ENCODE measurements around the gene TRMT61A. TPM values are rescaled to one million over a fixed set of nuclear protein-coding genes. Genes with fewer than 3 reads are reported as not detected.

Gene TRMT61A
- total RNA-seq, 1 experiment from 2014 or later: 14.9 TPM

DNA sequence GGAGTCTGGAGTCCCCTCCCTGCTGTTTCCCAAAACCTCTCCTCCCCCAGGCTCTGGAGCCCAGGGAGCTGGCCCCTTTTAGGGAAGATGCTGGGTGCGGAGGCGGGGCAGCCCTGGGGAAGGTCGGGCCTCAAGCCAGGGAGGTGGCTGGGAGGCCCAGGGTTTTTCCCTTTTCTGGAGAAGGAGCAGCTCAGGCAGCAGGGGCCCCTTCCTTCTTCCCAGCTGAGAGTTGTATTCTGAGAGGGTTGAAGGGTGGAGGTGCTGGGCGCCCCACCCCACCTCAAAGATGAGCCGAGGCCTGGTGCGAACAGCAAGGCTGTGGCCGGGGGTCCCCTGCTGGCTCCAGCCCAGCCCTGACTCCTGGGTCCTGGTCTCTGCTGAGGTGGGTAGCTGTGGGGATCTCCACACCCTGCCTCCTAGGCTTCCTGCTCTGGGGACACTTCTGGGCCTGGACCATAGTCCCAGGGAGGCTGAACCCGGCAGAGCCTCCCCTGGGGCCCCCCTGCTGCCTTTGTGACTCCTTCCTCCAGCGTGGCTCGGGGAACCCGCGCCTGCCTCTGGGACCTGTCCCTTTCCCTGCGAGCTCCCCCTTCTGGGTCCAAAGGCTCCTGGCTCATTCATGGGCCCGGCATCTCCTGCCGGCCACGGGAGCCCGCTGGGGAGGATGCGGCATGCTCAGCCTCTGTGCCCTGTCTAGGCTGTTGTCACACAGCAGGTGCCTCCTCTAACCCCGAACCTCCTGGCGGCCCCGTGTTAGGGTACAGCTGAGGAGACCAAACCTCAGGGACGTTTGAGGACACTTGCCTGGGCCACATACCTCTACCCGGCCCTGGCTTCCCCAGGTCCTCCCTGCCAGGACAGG, 4.4 kb downstream of the TRMT61A start:
- peaks cover 30% of the 10 kb centered on the region for H3K79me2 ChIP-seq (ENCODE audit: insufficient read depth, low read length)
- H3K4me1 ChIP-seq (ENCODE audit: control insufficient read depth in 1 of 2, insufficient read depth in 2 of 2, low read length in 2 of 2): peaks cover 3 to 21% of the 10 kb centered on the region in 2 experiments; a peak in 3 of 4 replicates
- TF ChIP-seq CBX3 (IDR thresholded peaks at IDR 0.05; ENCODE audit: low read depth) (no peak), EZH2 (IDR thresholded peaks at IDR 0.05) (no peak), POLR2A (IDR thresholded peaks at IDR 0.05; ENCODE audit: borderline replicate concordance, extremely low read depth, insufficient read depth, insufficient read length) (no peak)
- intact Hi-C loops (cut with micrococcal nuclease): no loop called here
- no peak overlapping the region for H3K4me3 ChIP-seq (replicated peaks in 1 of 2; ENCODE audit: low read depth in 1 of 2, low read length in 2 of 2)
- H3K9ac ChIP-seq (ENCODE audit: low read length): no peak overlapping the region
- H4K20me1 ChIP-seq (ENCODE audit: insufficient read depth): no peaks in the 10 kb centered on the region
- POLR2A ChIA-PET: interaction anchor here (2.8 kb wide), 1 partner anchor 12 kb away, joined by 9 read pairs; the partner anchor contains the start of gene CKB
- RAD21 ChIA-PET (ENCODE audit: low non-redundant PET in 1 of 2, low total read pairs in 2 of 2, uncharacterized antibody in 2 of 2, unreplicated experiment in 2 of 2): no interaction called here
- H2AFZ ChIP-seq (ENCODE audit: low read depth, low read length, poor library complexity, severe bottlenecking): no peak overlapping the region
- H3K27ac ChIP-seq (ENCODE audit: low read depth, low read length): no peak overlapping the region
- BruUV-seq (replicated peaks): no TSS peak
- ATAC-seq: no peak
- no peak overlapping the region for H3K4me2 ChIP-seq (ENCODE audit: low read length)
- H3K9me2 ChIP-seq (ENCODE audit: insufficient read depth): no peaks in the 10 kb centered on the region
- H3K9me3 ChIP-seq (ENCODE audit: control insufficient read depth in 1 of 2, insufficient read depth in 1 of 2, low read depth in 1 of 2, low read length in 2 of 2): no peaks in the 10 kb centered on the region
- CTCF ChIA-PET: no interaction called here
- H3K36me3 ChIP-seq (ENCODE audit: control insufficient read depth in 1 of 2, insufficient read depth in 2 of 2, low read length in 2 of 2): peaks cover 0 to 17% of the 10 kb centered on the region in 2 experiments; a peak in 2 of 4 replicates
- DNase-seq (ENCODE audit: low read depth, low spot score): no peak
- H3K27me3 ChIP-seq (ENCODE audit: insufficient read depth, low read length): no peaks in the 10 kb centered on the region

- Histone ChIP-seq H4K20me1 (ENCODE audit: insufficient read depth) (no peaks in the 10 kb centered on the region), H3K4me3 (replicated peaks in 1 of 2; ENCODE audit: low read depth in 1 of 2, low read length in 2 of 2) (no peak overlapping the region), H3K4me2 (ENCODE audit: low read length) (no peak overlapping the region), H3K36me3 (ENCODE audit: control insufficient read depth in 1 of 2, insufficient read depth in 2 of 2, low read length in 2 of 2) (peaks cover 0 to 17% of the 10 kb centered on the region in 2 experiments; a peak in 2 of 4 replicates), H3K27ac (ENCODE audit: low read depth, low read length) (no peak overlapping the region), H3K9ac (ENCODE audit: low read length) (no peak overlapping the region), H2AFZ (ENCODE audit: low read depth, low read length, poor library complexity, severe bottlenecking) (no peak overlapping the region), H3K9me2 (ENCODE audit: insufficient read depth) (no peaks in the 10 kb centered on the region), H3K27me3 (ENCODE audit: insufficient read depth, low read length) (no peaks in the 10 kb centered on the region), H3K4me1 (ENCODE audit: control insufficient read depth in 1 of 2, insufficient read depth in 2 of 2, low read length in 2 of 2) (peaks cover 3 to 23% of the 10 kb centered on the region in 2 experiments; a peak in 3 of 4 replicates), H3K9me3 (ENCODE audit: control insufficient read depth in 1 of 2, insufficient read depth in 1 of 2, low read depth in 1 of 2, low read length in 2 of 2) (no peaks in the 10 kb centered on the region), H3K79me2 (ENCODE audit: insufficient read depth, low read length) (peaks cover 30% of the 10 kb centered on the region)
- BruUV-seq (replicated peaks): no TSS peak
- intact Hi-C loops (cut with micrococcal nuclease): no loop called here
- ChIA-PET CTCF (no interaction called here), POLR2A (interaction anchor here (2.8 kb wide), 1 partner anchor 12 kb away, joined by 9 read pairs; the partner anchor contains the start of gene CKB), RAD21 (ENCODE audit: low non-redundant PET in 1 of 2, low total read pairs in 2 of 2, uncharacterized antibody in 2 of 2, unreplicated experiment in 2 of 2) (no interaction called here)
- ATAC-seq: no peak
- DNase-seq (ENCODE audit: low read depth, low spot score): no peak
- TF ChIP-seq EGR1 (IDR thresholded peaks at IDR 0.05; ENCODE audit: low read depth): no peak
- TF ChIP-seq, protein P1, sequence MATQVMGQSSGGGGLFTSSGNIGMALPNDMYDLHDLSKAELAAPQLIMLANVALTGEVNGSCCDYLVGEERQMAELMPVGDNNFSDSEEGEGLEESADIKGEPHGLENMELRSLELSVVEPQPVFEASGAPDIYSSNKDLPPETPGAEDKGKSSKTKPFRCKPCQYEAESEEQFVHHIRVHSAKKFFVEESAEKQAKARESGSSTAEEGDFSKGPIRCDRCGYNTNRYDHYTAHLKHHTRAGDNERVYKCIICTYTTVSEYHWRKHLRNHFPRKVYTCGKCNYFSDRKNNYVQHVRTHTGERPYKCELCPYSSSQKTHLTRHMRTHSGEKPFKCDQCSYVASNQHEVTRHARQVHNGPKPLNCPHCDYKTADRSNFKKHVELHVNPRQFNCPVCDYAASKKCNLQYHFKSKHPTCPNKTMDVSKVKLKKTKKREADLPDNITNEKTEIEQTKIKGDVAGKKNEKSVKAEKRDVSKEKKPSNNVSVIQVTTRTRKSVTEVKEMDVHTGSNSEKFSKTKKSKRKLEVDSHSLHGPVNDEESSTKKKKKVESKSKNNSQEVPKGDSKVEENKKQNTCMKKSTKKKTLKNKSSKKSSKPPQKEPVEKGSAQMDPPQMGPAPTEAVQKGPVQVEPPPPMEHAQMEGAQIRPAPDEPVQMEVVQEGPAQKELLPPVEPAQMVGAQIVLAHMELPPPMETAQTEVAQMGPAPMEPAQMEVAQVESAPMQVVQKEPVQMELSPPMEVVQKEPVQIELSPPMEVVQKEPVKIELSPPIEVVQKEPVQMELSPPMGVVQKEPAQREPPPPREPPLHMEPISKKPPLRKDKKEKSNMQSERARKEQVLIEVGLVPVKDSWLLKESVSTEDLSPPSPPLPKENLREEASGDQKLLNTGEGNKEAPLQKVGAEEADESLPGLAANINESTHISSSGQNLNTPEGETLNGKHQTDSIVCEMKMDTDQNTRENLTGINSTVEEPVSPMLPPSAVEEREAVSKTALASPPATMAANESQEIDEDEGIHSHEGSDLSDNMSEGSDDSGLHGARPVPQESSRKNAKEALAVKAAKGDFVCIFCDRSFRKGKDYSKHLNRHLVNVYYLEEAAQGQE (IDR thresholded peaks at IDR 0.05; ENCODE audit: low read depth): no peak
- no peak for TF ChIP-seq JUND (IDR thresholded peaks at IDR 0.05)
- no peak for TF ChIP-seq SRF (IDR thresholded peaks at IDR 0.05; ENCODE audit: low read depth)
- no peak for TF ChIP-seq YY1 (IDR thresholded peaks at IDR 0.05; ENCODE audit: extremely low read depth, insufficient replicate concordance, low read depth, low read length)
- no peak for TF ChIP-seq EZH2phosphoT487 (IDR thresholded peaks at IDR 0.05; ENCODE audit: borderline replicate concordance)
- TF ChIP-seq POLR2AphosphoS5 (IDR thresholded peaks at IDR 0.05; ENCODE audit: low read depth, low read length): no peak
- TF ChIP-seq CEBPB (IDR thresholded peaks at IDR 0.05; ENCODE audit: low read depth): no peak
- TF ChIP-seq, protein P2, sequence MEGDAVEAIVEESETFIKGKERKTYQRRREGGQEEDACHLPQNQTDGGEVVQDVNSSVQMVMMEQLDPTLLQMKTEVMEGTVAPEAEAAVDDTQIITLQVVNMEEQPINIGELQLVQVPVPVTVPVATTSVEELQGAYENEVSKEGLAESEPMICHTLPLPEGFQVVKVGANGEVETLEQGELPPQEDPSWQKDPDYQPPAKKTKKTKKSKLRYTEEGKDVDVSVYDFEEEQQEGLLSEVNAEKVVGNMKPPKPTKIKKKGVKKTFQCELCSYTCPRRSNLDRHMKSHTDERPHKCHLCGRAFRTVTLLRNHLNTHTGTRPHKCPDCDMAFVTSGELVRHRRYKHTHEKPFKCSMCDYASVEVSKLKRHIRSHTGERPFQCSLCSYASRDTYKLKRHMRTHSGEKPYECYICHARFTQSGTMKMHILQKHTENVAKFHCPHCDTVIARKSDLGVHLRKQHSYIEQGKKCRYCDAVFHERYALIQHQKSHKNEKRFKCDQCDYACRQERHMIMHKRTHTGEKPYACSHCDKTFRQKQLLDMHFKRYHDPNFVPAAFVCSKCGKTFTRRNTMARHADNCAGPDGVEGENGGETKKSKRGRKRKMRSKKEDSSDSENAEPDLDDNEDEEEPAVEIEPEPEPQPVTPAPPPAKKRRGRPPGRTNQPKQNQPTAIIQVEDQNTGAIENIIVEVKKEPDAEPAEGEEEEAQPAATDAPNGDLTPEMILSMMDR (IDR thresholded peaks at IDR 0.05 in 2 of 3, conservative IDR thresholded peaks at IDR 0.05 in 1 of 3; ENCODE audit: borderline replicate concordance in 1 of 3, insufficient read depth in 1 of 3, low read depth in 2 of 3, low read length in 2 of 3): no peak
- TF ChIP-seq CBX3 (IDR thresholded peaks at IDR 0.05; ENCODE audit: low read depth): no peak
- TF ChIP-seq TCF7L2 (IDR thresholded peaks at IDR 0.05; ENCODE audit: borderline replicate concordance, extremely low read depth, insufficient read depth, insufficient read length): no peak
These were observed 5.1 kb downstream of the TRMT61A start for GRCh38 chr14:103533999-103534575.
